H1 (cell line): Measurements from ENCODE around the gene TEF. TPM values are rescaled to one million over a fixed set of nuclear protein-coding genes. Genes with fewer than 3 reads are reported as not detected.
A peak's percentile ranks its signal among the peaks of the same experiment; 100 is the strongest.

Experiments
- CTCF ChIA-PET: fragments of 300-600 bp; sonication (Branson Sonifier 250); formaldehyde crosslinking; loops from one replicate; lab custom pipeline; 2021; ENCODE audit not compliant: partially characterized antibody; lab: Charles Lee
- POLR2A ChIA-PET: fragments of 300-600 bp; sonication (Branson Sonifier 250); formaldehyde crosslinking; loops from one replicate; lab custom pipeline; 2021; ENCODE audit warnings: inconsistent platforms; ENCODE audit not compliant: partially characterized antibody; lab: Charles Lee
- DNase-seq, 2 experiments: peaks; one replicate each; pipeline versions ENCODE4 v3.0.0 to v3.0.0-alpha.2; 2010 to 2022; ENCODE audit warnings: low spot score in 2 of 2, low read depth in 1 of 2, mixed read lengths in 1 of 2
- FAIRE-seq: peaks from 2 replicates; lab custom pipeline; 2011; peaks lifted over from hg19 to GRCh38; lab: Jason Lieb, UNC
- H2AFZ ChIP-seq: 2 replicates; pipeline ENCODE4 v1.8.1; 2012; ENCODE audit warnings: low read length, inconsistent platforms
- H2AK5ac ChIP-seq: 2 replicates; pipeline ENCODE4 v1.6.1; 2013; ENCODE audit warnings: low read depth, low read length
- H2BK120ac ChIP-seq: replicated peaks from 2 replicates; pipeline ENCODE3; 2013; ENCODE audit warnings: low read depth, low read length, inconsistent platforms
- H2BK12ac ChIP-seq: 2 replicates; pipeline ENCODE4 v1.6.1; 2013; ENCODE audit warnings: low read depth, low read length
- H2BK15ac ChIP-seq: 2 replicates; pipeline ENCODE4 v1.6.1; 2013; ENCODE audit warnings: low read length
- H2BK20ac ChIP-seq: 2 replicates; pipeline ENCODE4 v1.6.1; 2013; ENCODE audit warnings: low read length
- H2BK5ac ChIP-seq: 2 replicates; pipeline ENCODE4 v1.6.1; 2013; ENCODE audit warnings: low read depth, low read length
- H3K14ac ChIP-seq: 2 replicates; pipeline ENCODE4 v1.6.1; 2013; ENCODE audit warnings: inconsistent platforms; ENCODE audit not compliant: insufficient read length
- H3K18ac ChIP-seq: 2 replicates; pipeline ENCODE4 v1.6.1; 2013; ENCODE audit warnings: low read length; ENCODE audit errors: extremely low read depth
- H3K23ac ChIP-seq: 2 replicates; pipeline ENCODE4 v1.6.1; 2013; ENCODE audit warnings: inconsistent platforms; ENCODE audit not compliant: insufficient read length
- H3K23me2 ChIP-seq: 2 replicates; pipeline ENCODE4 v1.6.1; 2013; ENCODE audit warnings: low read depth, low read length
- H3K27ac ChIP-seq: 2 replicates; pipeline ENCODE4 v1.6.1; 2011; ENCODE audit warnings: low read depth, low read length, inconsistent platforms
- H3K27me3 ChIP-seq, 4 experiments: replicated peaks in 1 of 4; 1 replicate in 1 of 4; 2 replicates in 3 of 4; pipeline versions ENCODE4 v1.6.1 to v1.8.1; 2011 to 2013; ENCODE audit warnings: low read length in 3 of 4, mild to moderate bottlenecking in 3 of 4, inconsistent platforms in 2 of 4, mixed read lengths in 2 of 4, moderate library complexity in 1 of 4; ENCODE audit not compliant: control insufficient read depth in 3 of 4, insufficient read depth in 3 of 4; ENCODE audit errors: extremely low read depth in 1 of 4
- H3K36me3 ChIP-seq, 4 experiments: 2 replicates each; pipeline versions ENCODE4 v1.6.1 to v1.8.1; 2011 to 2013; ENCODE audit warnings: mild to moderate bottlenecking in 4 of 4, low read length in 3 of 4, moderate library complexity in 2 of 4, control low read depth in 1 of 4, inconsistent platforms in 1 of 4; ENCODE audit not compliant: insufficient read depth in 4 of 4, control insufficient read depth in 2 of 4
- H3K4ac ChIP-seq: replicated peaks from 2 replicates; pipeline ENCODE3; 2013; ENCODE audit warnings: low read length, low read depth, mixed read lengths, inconsistent platforms; ENCODE audit not compliant: insufficient read length
- H3K4me1 ChIP-seq, 4 experiments: replicated peaks in 1 of 4; 1 replicate in 1 of 4; 2 replicates in 3 of 4; pipeline versions ENCODE4 v1.6.1 to v1.8.1; 2011 to 2013; ENCODE audit warnings: low read length in 3 of 4, inconsistent platforms in 2 of 4, mixed read lengths in 1 of 4; ENCODE audit not compliant: insufficient read depth in 4 of 4, control insufficient read depth in 3 of 4
- H3K4me2 ChIP-seq, 2 experiments: 2 replicates each; pipeline versions ENCODE4 v1.6.1 to v1.8.1; 2011 to 2013; ENCODE audit warnings: low read depth in 2 of 2, low read length in 2 of 2, control low read depth in 1 of 2, inconsistent platforms in 1 of 2, mild to moderate bottlenecking in 1 of 2; ENCODE audit not compliant: insufficient read depth in 1 of 2
- H3K4me3 ChIP-seq, 4 experiments: fragments of 200-600, 300-600 bp in 1 of 4; sonication (generic), shearing (Covaris generic), sonication (Bioruptor Twin) in 1 of 4; 2 replicates each; pipeline versions ENCODE4 v1.5.1 to v1.8.1; 2011 to 2016; ENCODE audit warnings: low read length in 4 of 4, low read depth in 3 of 4, control low read depth in 2 of 4, inconsistent platforms in 2 of 4, mild to moderate bottlenecking in 2 of 4, mixed read lengths in 1 of 4, moderate library complexity in 1 of 4; ENCODE audit not compliant: insufficient read depth in 2 of 4; ENCODE audit errors: extremely low read depth in 1 of 4
- H3K56ac ChIP-seq: replicated peaks from 2 replicates; pipeline ENCODE3; 2013; ENCODE audit warnings: low read depth, mild to moderate bottlenecking, mixed read lengths, low read length, inconsistent platforms; ENCODE audit not compliant: insufficient read length
- H3K79me1 ChIP-seq: 2 replicates; pipeline ENCODE4 v1.6.1; 2013; ENCODE audit warnings: low read depth, low read length, control low read depth
- H3K79me2 ChIP-seq, 2 experiments: 2 replicates each; pipeline versions ENCODE4 v1.6.1 to v1.8.1; 2012 to 2013; ENCODE audit warnings: low read length in 2 of 2, mild to moderate bottlenecking in 2 of 2, inconsistent platforms in 1 of 2; ENCODE audit not compliant: insufficient read depth in 2 of 2, control insufficient read depth in 1 of 2
- H3K9ac ChIP-seq, 4 experiments: replicated peaks in 1 of 4; 1 replicate in 1 of 4; 2 replicates in 3 of 4; pipeline versions ENCODE4 v1.6.1 to v1.8.1; 2011 to 2013; ENCODE audit warnings: low read depth in 3 of 4, low read length in 3 of 4, control low read depth in 2 of 4, mild to moderate bottlenecking in 2 of 4, moderate library complexity in 2 of 4, inconsistent platforms in 1 of 4; ENCODE audit errors: extremely low read depth in 1 of 4
- H3K9me3 ChIP-seq, 2 experiments: 2 replicates each; pipeline versions ENCODE4 v1.6.1 to v1.8.1; 2012 to 2013; ENCODE audit warnings: mild to moderate bottlenecking in 2 of 2, moderate library complexity in 2 of 2, control low read depth in 1 of 2, inconsistent platforms in 1 of 2, low read depth in 1 of 2, low read length in 1 of 2, mixed read lengths in 1 of 2; ENCODE audit not compliant: insufficient read depth in 2 of 2
- H4K20me1 ChIP-seq, 2 experiments: replicated peaks in 1 of 2; 2 replicates each; pipeline versions ENCODE3 to v1.8.1; 2011 to 2013; ENCODE audit warnings: inconsistent platforms in 2 of 2, low read length in 2 of 2, mild to moderate bottlenecking in 1 of 2; ENCODE audit not compliant: insufficient read depth in 2 of 2, control insufficient read depth in 1 of 2
- H4K5ac ChIP-seq: 2 replicates; pipeline ENCODE4 v1.6.1; 2013; ENCODE audit warnings: low read length, low read depth, mixed read lengths, inconsistent platforms; ENCODE audit not compliant: insufficient read length
- H4K8ac ChIP-seq: 2 replicates; pipeline ENCODE4 v1.8.0; 2013; ENCODE audit warnings: mild to moderate bottlenecking, moderate library complexity, low read length, inconsistent platforms; ENCODE audit not compliant: insufficient read depth; ENCODE audit errors: extremely low read depth
- H4K91ac ChIP-seq: replicated peaks from 2 replicates; pipeline ENCODE3; 2013; ENCODE audit warnings: low read length, mixed read lengths, inconsistent platforms; ENCODE audit not compliant: insufficient read length
- RAD21 ChIP-seq, 2 experiments: IDR thresholded peaks in 1 of 2; conservative IDR thresholded peaks in 1 of 2; 2 replicates each; pipeline ENCODE4 v1.6.1; 2011; ENCODE audit warnings: low read depth in 2 of 2, low read length in 2 of 2, improper control_type of control experiment in 1 of 2, inconsistent platforms in 1 of 2, mild to moderate bottlenecking in 1 of 2, moderate library complexity in 1 of 2
- TEAD4 ChIP-seq: IDR thresholded peaks from 2 replicates; pipeline ENCODE4 v1.6.1; 2012; ENCODE audit warnings: low read depth, low read length, inconsistent platforms, mixed read lengths
- WGBS, 2 experiments: shearing (Covaris generic) in 1 of 2; methylation state at CpG; one replicate each; pipeline versions ENCODE4 v1.1.6 to v1.1.7; 2013 to 2015; ENCODE audit warnings: low lambda C conversion rate in 2 of 2, mixed read lengths in 2 of 2, inconsistent platforms in 1 of 2, low coverage in 1 of 2, missing lambda C conversion rate in 1 of 2; ENCODE audit not compliant: insufficient replicate concordance in 2 of 2, insufficient coverage in 1 of 2, insufficient read length in 1 of 2; ENCODE audit errors: extremely low coverage in 1 of 2, missing lambda C conversion rate in 1 of 2; 5-methylcytosine and 5-hydroxymethylcytosine counted together
- polyA plus RNA-seq, 7 experiments: library from polyadenylated mRNA; depleted of rRNA in 3 of 7; stranded (reverse) in 5 of 7; unstranded in 2 of 7; fragments of >200 nt in 5 of 7; fragments of 200-250 nt in 2 of 7; gene quantifications; 1 replicate in 5 of 7; 2 replicates in 1 of 7; 4 replicates in 1 of 7; pipeline versions ENCODE4 v1.2.1 to v1.2.3, GENCODE V29; 2011 to 2013; ENCODE audit warnings: missing spikeins in 2 of 7, mixed read lengths in 2 of 7
- total RNA-seq: library from RNA; stranded (reverse); fragmentation: NEBNext Ultra II Directional; extraction: Animal tissue kit (Norgen Biotek cat#: 25700); gene quantifications from 2 replicates; pipeline ENCODE4 v1.2.1, GENCODE V29; 2021
- TF ChIP-seq, protein P1 (sequence below): IDR thresholded peaks from 2 replicates; pipeline ENCODE4 v1.6.1; 2011; ENCODE audit warnings: low read depth, mild to moderate bottlenecking, low read length; ENCODE audit not compliant: insufficient read depth

TEF gene
- total and polyA plus RNA-seq, 2 of the 8 experiments (the other 6 are each of a cell fraction or from before 2014, with no cell fraction given): 7.4 to 9.0 TPM

DNA sequence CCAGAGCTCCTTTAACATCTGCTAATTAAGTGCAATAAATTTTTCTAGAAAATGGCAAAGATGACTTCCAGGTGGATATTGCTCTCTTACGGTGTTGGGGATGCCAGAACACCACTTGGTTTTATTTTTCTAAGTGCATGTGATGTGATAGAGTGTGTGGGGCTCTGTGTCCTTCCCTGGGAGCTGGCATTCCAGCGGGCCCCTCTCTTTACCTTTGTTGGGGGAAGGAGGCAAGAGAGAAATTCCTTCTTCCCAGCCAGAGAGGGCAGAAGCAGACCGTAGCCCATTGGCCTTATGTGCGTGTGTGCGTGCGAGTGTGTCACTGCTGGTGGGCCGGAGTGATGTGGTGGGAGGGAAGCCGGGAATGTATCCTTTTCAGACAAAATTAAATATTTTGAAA, 17.2 kb downstream of the TEF start:
- Histone ChIP-seq H3K79me2 (no peaks in the 10 kb centered on the region), H4K20me1 (no peaks in the 10 kb centered on the region), H2BK12ac (no peak overlapping the region; the same call in 1 of the 2 replicates), H2BK15ac (no peak overlapping the region), H4K5ac (no peak overlapping the region), H2BK20ac (no peak overlapping the region), H2BK120ac (no peak overlapping the region), H3K27me3 (no peaks in the 10 kb centered on the region), H3K14ac (no peak overlapping the region), H3K36me3 (peaks cover 0 to 12% (median 1%) of the 10 kb centered on the region in 4 experiments; a peak in 5 of 8 replicates), H3K9ac (no peak overlapping the region), H3K4me3 (no peak overlapping the region), H4K91ac (no peak overlapping the region)
- FAIRE-seq: no peak
- CTCF ChIA-PET: interaction anchor here (0.8 to 15.8 kb wide), 7 partner anchors 77 to 142 kb away, joined by 3 to 269 read pairs (median 4); no protein-coding TSS in a partner anchor
- POLR2A ChIA-PET: interaction anchor here (0.6 to 9.8 kb wide), 11 partner anchors 11 to 95 kb away, joined by 3 to 106 read pairs (median 3); partner anchors contain the start of genes TEF and TOB2
- 88% methylated on average over 8 of the region's 8 CpGs; no CpG with 5 or more reads in 1 of the 2 experiments for WGBS, 2 experiments
- TF ChIP-seq, protein P1, sequence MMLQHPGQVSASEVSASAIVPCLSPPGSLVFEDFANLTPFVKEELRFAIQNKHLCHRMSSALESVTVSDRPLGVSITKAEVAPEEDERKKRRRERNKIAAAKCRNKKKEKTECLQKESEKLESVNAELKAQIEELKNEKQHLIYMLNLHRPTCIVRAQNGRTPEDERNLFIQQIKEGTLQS: no peak
- TF ChIP-seq TEAD4 (peak; percentile 36; the same call in 1 of the 2 replicates), RAD21 (IDR thresholded peaks at IDR 0.05 in 1 of 2, conservative IDR thresholded peaks at IDR 0.05 in 1 of 2; ENCODE audit: low read depth in 2 of 2, low read length in 2 of 2) (0 out of 4 replicates have a peak, but pooled peaks of 1 of the 2 experiments have one; percentile 9)
- TF ChIP-seq, all 59 proteins: peak for 2
- Histone ChIP-seq H2AK5ac (no peak overlapping the region), H3K4me1 (peaks cover 0 to 3% (median 0%) of the 10 kb centered on the region in 4 experiments; a peak in 1 of 7 replicates), H3K9me3 (no peaks in the 10 kb centered on the region), H2AFZ (no peak overlapping the region), H3K4ac (no peak overlapping the region), H4K8ac (no peak overlapping the region), H3K56ac (no peak overlapping the region), H3K23ac (no peak overlapping the region), H3K23me2 (no peaks in the 10 kb centered on the region), H3K27ac (no peak overlapping the region), H3K79me1 (no peaks in the 10 kb centered on the region), H3K18ac (no peak overlapping the region), H3K4me2 (no peak overlapping the region), H2BK5ac (no peak overlapping the region)
- no peak for DNase-seq
